Large intestine (tissue), 12 donors: ENCODE results near the gene SMIM41. TPM values are rescaled to one million over a fixed set of nuclear protein-coding genes. Genes with fewer than 3 reads are reported as not detected.
A peak's percentile ranks its signal among the peaks of the same experiment; 100 is the strongest.

Experiments
- DNase-seq, 2 donors: peaks; one replicate each; pipeline versions ENCODE4 v3.0.0 to v3.0.0-alpha.2; 2013
- H3K27ac ChIP-seq: one replicate; pipeline ENCODE4 v1.5.1; 2013; ENCODE audit warnings: low read length
- H3K27me3 ChIP-seq: 2 replicates; pipeline ENCODE4 v1.6.1; 2013; ENCODE audit warnings: low read length; ENCODE audit not compliant: control insufficient read depth, insufficient read depth
- H3K36me3 ChIP-seq: 2 replicates; pipeline ENCODE4 v1.6.1; 2013; ENCODE audit warnings: low read length; ENCODE audit not compliant: control insufficient read depth, insufficient read depth
- H3K4me1 ChIP-seq: one replicate; pipeline ENCODE4 v1.6.1; 2013; ENCODE audit warnings: low read length; ENCODE audit not compliant: control insufficient read depth, insufficient read depth
- H3K4me3 ChIP-seq: one replicate; pipeline ENCODE4 v1.5.1; 2013; ENCODE audit warnings: low read length
- H3K9me3 ChIP-seq: one replicate; pipeline ENCODE4 v1.6.1; 2013; ENCODE audit warnings: mild to moderate bottlenecking, low read depth, low read length, moderate library complexity; ENCODE audit not compliant: control insufficient read depth
- WGBS: methylation state at CpG from one replicate; pipeline ENCODE4 v1.1.5; 2013; ENCODE audit warnings: low lambda C conversion rate; ENCODE audit not compliant: insufficient coverage; 5-methylcytosine and 5-hydroxymethylcytosine counted together
- long read RNA-seq, 11 donors: transcript quantifications; one replicate each; lab custom pipeline, GENCODE V29; 2026
- polyA plus RNA-seq: library from polyadenylated mRNA; unstranded; fragments of 120-200 nt; gene quantifications from one replicate; pipeline ENCODE4 v1.2.1, GENCODE V29; 2013

SMIM41 gene
- 0.88 TPM for polyA plus RNA-seq
- long read RNA-seq, donor 1: 0 reads
- long read RNA-seq, donor 2, partial matches to known transcripts: 0 of 1 reads
- long read RNA-seq, donor 2, other reads (novel, unspliced or antisense): 0 of 1 reads
- long read RNA-seq, donor 3: 0 reads
- long read RNA-seq, donor 4: 0 reads
- long read RNA-seq, donor 5: 0 reads
- long read RNA-seq, donor 6: 0 reads
- long read RNA-seq, donor 7, partial matches to known transcripts: 0 of 2 reads
- long read RNA-seq, donor 7, other reads (novel, unspliced or antisense): 0 of 2 reads
- long read RNA-seq, donor 8: 0 reads
- long read RNA-seq, donor 9, partial matches to known transcripts: 0 of 1 reads
- long read RNA-seq, donor 9, other reads (novel, unspliced or antisense): 0 of 1 reads
- long read RNA-seq, donor 10, partial matches to known transcripts: 0 of 1 reads
- long read RNA-seq, donor 10, other reads (novel, unspliced or antisense): 0 of 1 reads
- long read RNA-seq, donor 11: 0 reads

DNA sequence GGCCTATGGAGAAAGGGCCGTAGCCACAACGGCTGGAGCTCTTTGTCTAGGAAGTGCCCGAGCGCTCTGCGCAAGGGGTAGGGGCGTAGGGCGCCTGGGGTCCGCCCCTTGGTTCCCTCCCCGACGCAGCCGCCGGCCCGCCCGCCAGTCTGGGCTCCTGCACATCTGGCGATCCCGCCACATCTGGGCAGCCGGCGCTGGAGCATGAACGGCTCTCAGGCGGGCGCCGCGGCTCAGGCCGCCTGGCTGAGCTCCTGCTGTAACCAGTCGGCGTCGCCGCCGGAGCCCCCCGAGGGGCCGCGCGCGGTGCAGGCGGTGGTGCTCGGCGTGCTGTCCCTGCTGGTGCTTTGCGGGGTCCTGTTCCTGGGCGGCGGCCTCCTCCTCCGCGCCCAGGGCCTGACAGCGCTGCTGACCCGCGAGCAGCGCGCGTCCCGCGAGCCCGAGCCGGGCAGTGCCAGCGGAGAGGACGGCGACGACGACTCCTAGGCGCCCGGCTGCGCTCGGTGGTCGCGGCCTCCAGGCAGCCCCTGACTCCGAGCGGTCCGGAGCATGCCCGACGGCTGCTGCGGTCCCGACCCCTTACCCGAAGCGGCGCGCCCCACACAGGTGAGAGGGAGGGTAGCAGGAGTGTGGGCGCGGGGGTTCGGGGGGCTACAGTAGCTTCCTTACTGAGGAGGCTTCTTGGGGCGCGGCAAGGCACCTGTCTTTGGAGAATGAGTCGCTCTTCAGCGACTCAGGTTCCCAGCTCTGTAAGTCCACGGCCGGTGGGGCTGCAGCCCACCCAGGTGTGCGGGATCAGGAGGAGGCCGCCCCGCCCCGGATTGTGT, at the start of gene SMIM41:
SMIM41 (plus strand) TSS at position 129 of the 827 bp plus-strand sequence; CDS start at position 205, 76 bp downstream.
- no peak within 1 kb of the TSS for H3K4me3 ChIP-seq
- no CpG with 5 or more reads among the region's 87 CpGs for WGBS
- no peak within 1 kb of the TSS for H3K27ac ChIP-seq
- H3K4me1 ChIP-seq: peaks cover 17% of the 10 kb centered on the region
- H3K9me3 ChIP-seq: no peaks in the 10 kb centered on the region
- DNase-seq: no peak
- H3K36me3 ChIP-seq: peaks cover 42% of the 10 kb centered on the region
- H3K27me3 ChIP-seq: no peaks in the 10 kb centered on the region

DNA sequence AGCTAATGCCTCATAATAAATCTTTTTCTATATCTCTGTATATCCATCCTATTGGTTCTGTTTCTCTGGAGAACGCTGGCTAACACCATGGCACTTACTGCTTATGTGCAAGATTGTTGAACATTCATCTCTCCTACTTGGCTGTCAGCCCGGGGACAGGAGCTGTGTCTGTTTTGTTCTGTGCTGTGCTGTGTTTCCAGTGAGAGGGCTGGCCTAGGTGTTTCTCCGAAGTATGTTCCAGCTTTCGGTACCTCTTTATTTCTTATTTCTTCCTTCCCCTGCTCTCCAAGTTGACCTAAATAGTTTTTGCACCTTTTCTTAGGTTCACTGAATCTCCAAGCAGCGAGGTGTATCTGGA, 47.1 kb upstream of the SMIM41 start:
- Histone ChIP-seq H3K27ac (peak overlapping the region; percentile 75), H3K9me3 (peaks cover 1% of the 10 kb centered on the region), H3K36me3 (no peaks in the 10 kb centered on the region), H3K4me3 (no peak overlapping the region), H3K27me3 (peaks cover 36% of the 10 kb centered on the region), H3K4me1 (peaks cover 17% of the 10 kb centered on the region)
- peak; percentile 60 to 68 for DNase-seq
- WGBS: 18% methylated on average over 2 of the region's 5 CpGs

DNA sequence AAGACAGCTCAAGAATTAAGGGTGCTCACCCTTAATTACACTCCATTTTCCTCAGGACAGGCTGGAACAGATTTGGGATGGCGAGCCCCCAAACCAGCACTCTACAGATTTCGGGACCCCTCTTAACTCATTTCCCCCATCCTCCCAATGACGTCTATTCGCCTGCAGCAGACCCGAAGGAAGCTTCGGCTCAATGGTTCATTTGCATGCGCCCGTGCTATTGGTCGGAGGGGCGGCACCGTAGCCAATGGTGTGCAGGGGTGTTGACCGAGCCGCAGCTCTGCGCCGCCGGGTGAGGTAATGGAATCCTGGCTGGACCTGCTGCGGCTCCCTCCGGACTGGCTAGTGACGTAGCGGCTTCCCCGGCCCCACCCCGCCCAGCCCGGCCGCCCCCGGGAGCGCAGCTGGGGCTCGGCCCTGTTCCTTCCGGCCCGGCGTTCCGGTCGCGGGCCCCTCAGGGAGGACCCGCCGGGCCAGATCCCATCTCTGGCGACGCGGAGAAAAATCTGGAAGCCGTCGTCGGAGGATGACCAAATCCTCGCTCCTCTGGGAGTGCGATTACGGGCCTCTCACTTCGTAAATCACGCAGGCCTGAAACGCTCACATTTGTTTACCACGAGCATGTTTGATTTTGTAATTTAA, 46.6 kb upstream of the SMIM41 start:
- Histone ChIP-seq H3K27ac (peak overlapping the region; percentile 75), H3K27me3 (peaks cover 40% of the 10 kb centered on the region), H3K4me1 (peaks cover 21% of the 10 kb centered on the region), H3K4me3 (peak overlapping the region; percentile 42), H3K36me3 (no peaks in the 10 kb centered on the region), H3K9me3 (peaks cover 3% of the 10 kb centered on the region)
- no CpG with 5 or more reads among the region's 48 CpGs for WGBS
- peak; percentile 97 to 98 for DNase-seq

DNA sequence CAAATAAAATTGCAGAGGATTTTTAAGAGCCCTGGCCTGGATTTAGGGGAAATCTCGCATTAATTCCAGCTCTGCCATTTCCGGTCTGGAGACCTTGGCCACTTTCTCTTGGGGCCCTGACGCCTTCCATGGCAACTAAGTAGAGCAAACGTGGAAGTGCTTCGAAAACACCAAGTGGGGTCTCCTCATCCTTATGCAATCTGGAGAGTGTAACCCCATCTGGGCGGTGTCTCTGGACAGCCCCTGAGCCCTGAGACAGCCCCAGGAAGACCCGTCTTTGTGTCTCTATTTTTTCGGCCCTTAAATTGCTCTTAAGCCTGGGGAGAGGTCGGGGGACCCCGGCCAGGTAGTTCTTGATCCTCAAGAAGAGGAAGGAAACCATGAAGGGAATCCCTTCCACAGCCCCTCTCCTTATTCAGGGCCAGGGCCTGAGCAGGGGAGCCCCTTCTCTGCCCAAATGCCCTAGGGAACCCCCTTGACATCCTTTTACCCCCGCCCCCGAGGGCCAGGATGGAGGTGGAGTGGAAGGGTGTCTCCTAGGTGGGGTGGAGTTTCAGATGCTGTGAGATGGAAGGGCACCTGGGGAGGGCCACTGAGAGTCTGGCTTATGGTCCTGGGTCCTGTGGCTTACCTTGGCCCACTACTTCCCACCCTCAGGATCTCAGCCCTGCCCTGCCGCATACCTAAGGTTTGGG, 45.9 kb upstream of the SMIM41 start:
- Histone ChIP-seq H3K4me1 (peaks cover 21% of the 10 kb centered on the region), H3K27me3 (peaks cover 40% of the 10 kb centered on the region), H3K36me3 (no peaks in the 10 kb centered on the region), H3K27ac (peak overlapping the region; percentile 67), H3K4me3 (peak overlapping the region; percentile 42), H3K9me3 (peaks cover 3% of the 10 kb centered on the region)
- no CpG with 5 or more reads among the region's 13 CpGs for WGBS
- DNase-seq: no peak

DNA sequence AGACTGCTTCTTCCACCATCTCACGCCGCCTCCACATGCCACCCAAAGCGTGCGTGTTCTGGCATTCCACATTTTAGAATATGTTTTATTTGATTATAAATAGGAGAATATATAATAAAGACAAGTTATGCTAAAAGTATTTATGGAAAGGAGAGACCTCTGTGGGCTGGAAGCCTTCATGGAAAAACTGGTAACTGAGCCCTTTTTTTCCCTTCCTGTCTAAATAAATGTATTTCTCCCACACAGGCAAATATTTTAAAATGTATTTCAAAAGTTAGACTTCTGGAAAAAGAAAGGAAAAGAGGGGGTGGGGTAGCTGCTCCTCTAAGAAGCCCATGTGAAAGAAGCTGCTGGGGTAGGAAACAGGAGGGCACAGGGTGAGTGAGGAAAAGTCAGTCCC, 44.3 kb upstream of the SMIM41 start:
- H3K4me3 ChIP-seq: no peak overlapping the region
- H3K27ac ChIP-seq: no peak overlapping the region
- H3K27me3 ChIP-seq: peaks cover 37% of the 10 kb centered on the region
- no peaks in the 10 kb centered on the region for H3K36me3 ChIP-seq
- peaks cover 3% of the 10 kb centered on the region for H3K9me3 ChIP-seq
- peaks cover 22% of the 10 kb centered on the region for H3K4me1 ChIP-seq
- WGBS: 87% methylated on average over 4 of the region's 4 CpGs
- DNase-seq: no peak

DNA sequence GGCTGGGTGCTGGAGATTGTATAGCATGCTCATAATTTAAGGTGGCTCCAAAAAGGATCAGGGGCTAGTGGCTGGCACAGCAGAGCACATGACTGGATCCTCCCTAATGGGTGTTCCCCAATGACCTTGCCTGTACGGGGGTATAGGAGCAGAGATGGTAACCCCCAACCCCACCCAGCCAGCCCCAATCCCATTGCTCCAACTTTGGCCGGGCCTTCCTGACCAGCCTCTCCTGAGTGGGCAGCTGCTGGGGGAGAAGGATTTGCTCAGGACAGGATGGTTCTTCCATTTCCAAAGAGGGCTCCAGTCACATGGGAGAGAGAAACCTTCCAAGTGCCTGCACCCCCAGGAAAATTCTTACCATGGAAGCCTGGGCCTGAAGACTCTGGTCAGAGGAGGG, 43.6 kb upstream of the SMIM41 start:
- Histone ChIP-seq H3K27ac (no peak overlapping the region), H3K36me3 (no peaks in the 10 kb centered on the region), H3K9me3 (peaks cover 3% of the 10 kb centered on the region), H3K4me1 (peaks cover 28% of the 10 kb centered on the region), H3K4me3 (no peak overlapping the region), H3K27me3 (peaks cover 37% of the 10 kb centered on the region)
- no CpG with 5 or more reads among the region's 2 CpGs for WGBS
- DNase-seq: no peak

DNA sequence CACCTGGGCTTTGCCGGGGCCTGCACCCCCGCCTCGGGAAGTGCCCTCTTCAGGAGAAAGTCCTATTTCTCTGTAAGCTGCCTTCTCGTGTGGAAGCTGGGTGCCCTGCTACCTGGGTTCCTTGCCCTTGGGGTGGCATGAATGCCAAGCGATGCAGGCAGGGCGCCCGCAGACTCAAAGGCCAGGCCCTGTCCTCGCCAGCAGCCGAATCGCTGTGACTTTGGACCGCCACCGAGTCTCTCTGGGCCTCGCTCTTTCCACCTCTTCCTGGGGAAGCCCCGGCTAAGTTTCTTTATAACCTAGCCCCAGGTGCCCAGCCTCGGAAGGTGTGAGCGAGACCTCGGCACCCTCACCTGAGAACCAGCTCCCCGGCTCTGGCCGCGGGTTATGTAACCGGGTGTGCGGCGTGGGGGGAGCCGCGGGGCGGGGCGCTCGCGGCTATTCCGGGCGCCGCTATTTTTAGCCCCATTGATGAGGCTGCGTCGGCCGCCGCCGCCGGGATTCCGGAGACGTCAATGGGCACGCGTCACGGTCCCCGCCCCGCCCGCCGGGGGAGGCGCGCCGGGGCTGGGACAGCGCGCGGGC, 42.8 kb upstream of the SMIM41 start:
- Histone ChIP-seq H3K4me3 (peak overlapping the region; percentile 23), H3K4me1 (peaks cover 35% of the 10 kb centered on the region), H3K27me3 (peaks cover 37% of the 10 kb centered on the region), H3K27ac (peak overlapping the region; percentile 35), H3K9me3 (peaks cover 3% of the 10 kb centered on the region), H3K36me3 (no peaks in the 10 kb centered on the region)
- WGBS: no CpG with 5 or more reads among the region's 53 CpGs
- peak; percentile 78 to 87 for DNase-seq

DNA sequence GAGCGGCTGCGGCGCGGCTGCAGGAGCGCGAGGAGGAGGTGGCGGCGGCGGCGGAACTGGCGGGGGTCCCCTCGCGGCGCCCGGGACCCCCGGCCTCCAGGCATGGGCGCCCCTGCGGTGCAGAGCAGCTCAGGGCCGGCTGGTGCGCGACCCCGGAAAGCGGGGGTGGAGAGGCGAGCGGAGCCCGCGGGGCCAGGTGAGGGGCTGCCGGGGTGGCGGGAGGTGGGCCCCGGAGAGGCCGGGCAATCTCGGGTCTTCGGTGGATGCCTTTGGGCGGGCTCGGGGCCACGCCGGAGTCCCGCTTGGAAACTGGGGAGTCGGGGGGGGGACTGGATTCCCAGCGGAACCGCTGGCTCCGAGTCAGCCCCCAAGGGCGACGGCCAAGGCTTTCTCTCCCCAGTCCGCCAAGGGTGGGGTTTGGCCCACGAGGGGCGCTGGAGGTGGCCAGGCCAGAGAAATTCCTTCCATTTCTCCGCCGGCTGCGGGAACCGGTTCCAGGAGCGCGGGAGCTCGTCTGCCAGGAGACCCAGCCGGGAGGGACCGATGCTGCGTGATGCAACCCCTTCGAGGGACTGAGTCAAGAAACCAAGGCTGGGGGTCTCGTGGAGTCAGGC, 42.1 kb upstream of the SMIM41 start:
- H3K27ac ChIP-seq: no peak overlapping the region
- DNase-seq: peak in 1 of 2 donors; percentile 57
- H3K9me3 ChIP-seq: peaks cover 3% of the 10 kb centered on the region
- H3K27me3 ChIP-seq: peaks cover 37% of the 10 kb centered on the region
- no peaks in the 10 kb centered on the region for H3K36me3 ChIP-seq
- H3K4me1 ChIP-seq: peaks cover 35% of the 10 kb centered on the region
- WGBS: no CpG with 5 or more reads among the region's 59 CpGs
- peak overlapping the region; percentile 49 for H3K4me3 ChIP-seq

DNA sequence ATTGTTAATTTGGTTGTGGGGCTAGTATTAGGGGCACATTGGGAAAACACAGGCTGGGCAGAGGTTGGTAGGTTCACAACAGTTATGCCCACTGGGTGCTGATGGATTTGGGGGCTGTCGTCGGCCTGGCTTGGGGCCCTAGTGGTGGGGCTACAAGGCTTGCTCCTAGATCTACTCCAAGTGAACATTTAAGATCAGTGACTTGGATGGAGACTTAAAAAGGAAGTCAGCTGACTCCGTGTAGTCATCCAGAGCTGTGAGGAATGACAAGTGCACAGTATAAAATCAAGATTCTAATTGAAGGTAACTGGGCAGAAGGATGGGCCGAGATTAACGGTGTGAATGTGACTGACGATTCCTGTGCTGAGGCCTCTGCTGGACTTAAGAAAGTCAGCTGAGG, 41.1 kb upstream of the SMIM41 start:
- H3K27ac ChIP-seq: no peak overlapping the region
- WGBS: no CpG with 5 or more reads among the region's 6 CpGs
- H3K36me3 ChIP-seq: no peaks in the 10 kb centered on the region
- peaks cover 3% of the 10 kb centered on the region for H3K9me3 ChIP-seq
- no peak overlapping the region for H3K4me3 ChIP-seq
- no peak for DNase-seq
- H3K27me3 ChIP-seq: peaks cover 37% of the 10 kb centered on the region
- H3K4me1 ChIP-seq: peaks cover 29% of the 10 kb centered on the region
